Stimulated activated CD8-positive, alpha-beta memory T cell treated with anti-CD3 and anti-CD28 coated beads, Interleukin-2, amount 100 ng/mL, for 1 hour (primary cell): ENCODE results near the gene LTBP1.

Experiments
- DNase-seq, 2 donors: peaks; one replicate each; pipeline ENCODE4 v3.0.0-alpha.2; 2020; ENCODE audit warnings: low read depth in 2 of 2

The LTBP1 gene

DNA sequence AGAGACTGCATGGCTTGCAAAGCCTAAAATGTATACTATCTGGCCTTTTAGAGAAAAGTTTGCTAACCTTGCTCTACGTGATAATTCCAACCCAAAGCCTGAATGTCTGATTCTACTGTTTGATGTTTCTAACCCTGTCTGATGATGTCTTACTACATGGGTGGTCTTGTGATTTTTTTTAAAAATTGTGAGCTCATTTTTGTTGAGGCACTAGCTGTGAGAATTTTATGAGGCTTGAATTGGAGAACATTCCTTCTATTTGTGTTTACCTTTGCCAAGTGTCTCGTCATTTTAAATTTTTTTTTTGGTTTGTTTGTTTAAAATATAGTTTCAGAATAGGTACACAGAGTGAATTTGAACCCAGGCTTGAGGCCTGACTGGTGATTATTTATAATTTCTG, 15.2 kb upstream of the LTBP1 start:
- no peak for DNase-seq

DNA sequence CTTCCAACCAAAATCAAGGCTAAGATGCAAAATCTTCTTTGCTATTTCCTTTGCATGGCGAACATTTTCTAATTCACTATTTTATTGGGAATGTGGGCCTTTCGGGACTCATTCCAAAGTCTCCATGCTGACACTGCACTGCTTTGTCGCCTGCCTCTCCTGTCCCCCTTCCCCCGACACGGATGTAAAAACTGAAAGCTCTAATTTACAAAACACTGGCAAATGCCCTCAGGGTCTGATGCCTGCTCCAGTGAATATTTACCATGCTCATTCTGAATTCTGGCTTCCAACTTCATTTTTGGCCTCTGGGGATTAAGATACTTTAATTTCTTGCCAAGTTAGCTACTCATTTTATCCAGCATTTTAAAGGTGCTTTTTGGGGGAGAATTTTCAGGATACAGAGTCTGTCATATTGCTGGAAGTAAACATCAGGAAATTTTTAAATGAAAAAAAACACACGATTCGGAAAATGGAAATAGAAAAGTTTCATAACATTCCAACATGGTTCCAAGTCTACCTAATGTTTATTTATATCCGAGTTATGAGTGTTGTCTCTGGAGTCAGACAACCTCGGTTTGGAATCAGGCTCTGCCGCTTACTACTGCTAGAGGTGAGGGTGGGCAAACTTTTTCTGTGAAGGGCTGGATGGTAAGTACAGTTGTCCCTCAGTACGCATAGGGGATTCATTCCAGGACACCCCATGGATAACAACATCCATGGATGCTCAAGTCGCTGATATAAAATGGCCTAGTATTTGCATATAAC, 14.6 kb upstream of the LTBP1 start:
- DNase-seq, result no peak

DNA sequence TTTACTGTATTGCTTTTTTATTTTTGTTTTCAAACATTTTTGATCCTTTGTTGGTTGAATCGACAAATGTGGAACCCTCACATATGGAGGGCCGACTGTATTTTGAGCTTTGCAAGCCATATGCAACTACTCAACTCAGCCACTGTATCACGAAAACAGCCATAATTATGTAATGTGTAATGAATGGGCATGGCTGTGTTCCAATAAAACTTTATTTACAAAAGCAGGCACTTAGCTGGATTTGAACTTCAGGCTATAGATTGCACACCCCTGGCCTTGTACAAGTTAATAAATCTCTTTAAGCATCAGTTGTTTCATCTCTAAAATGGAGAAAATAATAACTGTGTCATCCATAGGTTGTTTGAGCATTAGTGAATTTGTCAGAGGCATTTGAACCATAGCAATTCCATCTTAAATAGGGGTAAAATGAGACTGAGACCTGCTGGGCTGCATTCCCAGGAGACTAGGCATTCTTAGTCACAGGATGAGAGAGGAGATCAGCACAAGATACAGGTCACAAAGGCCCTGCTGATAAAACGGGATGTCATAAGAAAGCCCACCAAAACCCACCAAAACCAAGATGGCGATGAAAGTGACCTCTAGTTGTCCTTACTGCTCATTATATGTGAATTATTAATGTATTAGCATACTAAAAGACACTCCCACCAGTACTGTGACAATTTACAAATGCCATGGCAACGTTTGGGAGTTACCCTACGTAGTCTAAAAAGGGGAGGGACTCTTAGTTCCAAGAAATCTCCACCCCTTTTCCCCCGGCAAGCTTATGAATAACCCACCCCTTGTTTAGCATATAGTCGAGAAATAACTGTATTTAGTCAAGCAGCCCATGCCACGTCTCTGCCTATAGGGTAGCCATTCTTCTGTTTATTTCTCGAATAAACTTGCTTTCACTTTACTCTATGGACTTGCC, 13.7 kb upstream of the LTBP1 start:
- DNase-seq, result no peak

DNA sequence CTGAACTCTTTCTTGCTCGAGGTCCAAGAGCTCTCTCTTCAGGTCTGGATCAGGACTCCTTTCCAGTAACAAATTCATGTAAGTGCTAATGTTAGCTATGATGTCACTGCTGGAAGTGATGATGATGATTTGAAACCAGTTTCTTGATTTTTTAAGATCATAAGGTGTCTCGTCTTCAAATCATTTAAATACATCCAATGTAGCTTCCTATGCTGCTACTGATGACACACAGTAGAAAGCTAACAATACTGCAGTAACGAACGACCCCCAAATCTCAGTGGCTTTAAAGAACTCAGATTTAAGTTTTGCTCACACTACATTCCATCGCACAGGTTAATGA, 13.0 kb upstream of the LTBP1 start:
- no peak for DNase-seq

DNA sequence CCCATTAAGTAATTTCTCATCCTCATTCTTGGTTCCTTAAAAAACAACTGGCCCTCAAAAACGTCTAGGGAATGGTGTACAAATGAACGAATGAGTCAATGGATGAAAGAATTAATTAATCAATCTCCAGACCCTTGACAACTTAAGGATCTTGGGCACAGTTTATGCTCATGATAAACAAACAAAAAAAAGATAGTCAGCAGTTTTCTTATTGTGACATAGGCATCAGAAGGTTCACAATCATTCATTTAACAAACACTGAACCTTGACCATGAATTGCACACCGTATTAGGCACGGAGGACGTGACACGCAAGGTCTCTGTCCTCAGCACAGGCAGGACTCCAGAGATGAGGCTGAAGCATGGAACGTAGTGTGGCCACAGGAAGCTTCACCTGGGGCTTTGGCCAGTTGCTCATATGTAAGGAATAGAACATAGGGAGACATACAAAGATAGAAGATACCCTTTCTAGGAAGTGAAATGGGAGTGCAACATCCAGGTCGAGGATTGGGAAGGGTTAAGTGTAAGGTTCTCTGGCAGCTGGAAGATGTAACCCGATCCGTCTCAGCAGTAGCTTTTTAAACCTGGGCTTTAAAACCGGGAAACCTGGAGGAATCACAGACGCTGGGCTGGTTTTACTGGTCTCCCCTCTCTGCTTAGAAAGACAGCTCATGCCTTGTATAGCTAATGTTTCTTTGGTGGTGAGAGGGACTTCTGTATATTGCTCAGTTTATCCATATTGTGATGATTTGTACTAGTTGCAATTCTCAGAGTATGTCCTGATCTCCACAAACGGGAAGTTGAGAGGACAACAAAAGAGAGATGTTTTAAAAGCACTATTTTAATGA, 8.9 kb upstream of the LTBP1 start:
- no peak for DNase-seq

DNA sequence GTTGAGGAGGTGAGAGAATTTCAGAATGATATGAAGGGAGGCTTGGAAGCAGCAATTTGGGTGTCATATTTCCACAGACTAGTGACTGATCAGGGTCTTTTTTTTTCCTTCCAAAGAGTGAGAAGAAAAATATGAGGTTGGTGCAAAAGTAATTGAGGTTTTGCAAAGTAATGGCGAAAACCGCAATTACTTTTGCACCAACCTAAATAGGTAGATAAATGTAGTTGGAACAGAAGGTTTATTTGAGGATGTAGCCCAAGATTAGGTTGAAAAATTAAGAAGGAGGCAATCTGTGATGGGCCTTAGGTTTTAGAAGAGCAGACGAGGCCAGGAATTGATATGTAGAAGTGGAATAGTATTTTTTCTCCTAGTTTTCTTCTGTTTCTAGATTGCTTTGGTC, 7.8 kb upstream of the LTBP1 start:
- no peak for DNase-seq

DNA sequence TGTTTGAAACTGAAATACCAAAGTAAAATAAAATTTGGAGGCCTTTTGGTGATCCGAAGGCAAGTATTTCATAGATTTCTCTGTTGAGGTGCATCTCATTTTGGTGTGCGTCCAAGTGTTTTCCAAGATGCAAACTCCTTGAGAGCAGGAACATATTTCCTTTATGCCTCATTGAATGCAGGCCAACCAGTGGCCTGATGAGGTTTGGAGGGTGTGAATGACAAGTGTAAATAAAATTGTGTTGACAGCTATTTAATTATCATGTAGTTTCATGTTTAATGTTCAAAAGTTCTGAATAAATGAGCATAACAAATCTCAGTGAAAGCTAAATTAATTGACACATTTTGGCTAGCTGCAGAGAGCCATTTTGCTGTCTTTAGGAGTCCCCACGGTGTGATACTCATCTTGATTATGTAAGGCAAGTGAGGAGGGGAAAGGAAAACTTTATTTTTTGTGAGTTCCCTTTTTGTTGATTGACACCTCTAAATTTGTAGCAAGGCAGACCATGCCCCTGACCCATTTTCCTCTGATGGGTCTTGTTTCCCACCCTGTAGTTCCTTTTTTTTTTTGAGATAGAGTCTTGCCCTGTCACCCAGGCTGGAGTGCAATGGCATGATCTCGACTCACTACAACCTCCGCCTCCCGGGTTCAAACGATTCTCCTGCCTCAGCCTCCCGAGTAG, 6.3 kb upstream of the LTBP1 start:
- DNase-seq, result no peak

DNA sequence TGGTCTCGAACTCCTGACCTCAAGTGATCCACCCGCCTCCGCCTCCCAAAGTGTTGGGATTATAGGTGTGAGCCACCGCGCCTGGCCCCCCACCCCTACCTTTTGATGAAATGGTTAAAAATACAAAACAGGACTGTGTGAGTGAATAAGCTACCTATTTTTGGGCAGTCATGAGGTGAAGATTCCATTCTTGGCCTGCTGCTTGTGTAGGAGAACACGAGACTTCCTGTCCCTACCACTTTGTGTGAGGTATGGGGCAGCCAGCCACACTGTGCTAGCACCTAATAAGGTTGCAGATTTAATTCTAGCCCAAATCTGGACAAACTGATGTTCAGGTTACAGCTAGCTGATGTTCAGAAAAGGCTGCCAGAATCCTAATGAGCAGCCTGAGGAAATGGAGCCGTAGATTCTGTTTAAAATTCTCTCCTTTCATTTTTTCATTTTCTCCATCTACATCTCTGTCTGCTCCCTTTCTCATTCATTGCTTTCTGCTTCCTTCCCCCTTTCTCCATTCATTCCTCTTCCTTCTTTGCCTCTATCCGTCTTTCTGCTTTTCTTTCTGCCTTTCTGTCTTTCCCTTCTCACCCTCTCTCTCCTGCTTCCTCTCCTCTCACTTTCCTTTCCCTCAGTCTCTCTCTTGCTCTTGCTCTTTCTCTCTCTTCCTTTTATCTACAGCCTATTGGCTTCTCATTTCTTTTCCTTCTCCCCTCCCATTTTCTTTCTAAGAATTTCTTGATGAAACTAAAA, 4.6 kb upstream of the LTBP1 start:
- no peak for DNase-seq

DNA sequence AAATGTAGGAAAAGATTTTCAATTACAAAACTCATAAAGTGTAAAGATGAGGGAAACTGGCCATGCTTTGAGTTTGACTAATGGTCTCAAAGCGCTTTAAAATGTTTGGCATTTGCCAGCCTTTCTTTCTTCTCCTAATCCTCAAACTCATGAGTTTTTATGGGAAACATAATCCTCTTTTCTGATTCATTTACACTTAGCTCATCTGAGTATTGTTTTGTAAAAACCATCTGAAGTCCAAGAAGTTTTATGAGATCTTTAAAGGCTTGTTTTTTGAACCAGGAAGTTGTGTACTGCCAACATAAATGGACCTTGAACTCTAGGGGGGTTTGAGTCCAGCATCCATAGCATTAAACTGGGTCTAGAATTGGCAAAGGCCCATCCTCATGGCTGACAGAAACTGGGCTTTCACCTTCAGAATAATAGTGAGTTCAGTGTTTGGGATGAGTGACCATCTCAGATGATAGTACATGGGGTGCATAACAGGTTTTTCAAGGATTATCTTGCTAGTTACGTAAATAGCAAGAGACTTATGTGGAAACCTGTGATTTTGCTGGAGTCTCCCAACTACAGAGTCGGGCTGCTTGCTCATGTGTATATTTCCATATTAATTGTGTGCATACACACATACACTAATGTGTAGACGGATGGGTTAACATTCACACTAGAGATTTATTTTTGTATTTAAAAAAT, 3.8 kb upstream of the LTBP1 start:
- DNase-seq, result no peak

DNA sequence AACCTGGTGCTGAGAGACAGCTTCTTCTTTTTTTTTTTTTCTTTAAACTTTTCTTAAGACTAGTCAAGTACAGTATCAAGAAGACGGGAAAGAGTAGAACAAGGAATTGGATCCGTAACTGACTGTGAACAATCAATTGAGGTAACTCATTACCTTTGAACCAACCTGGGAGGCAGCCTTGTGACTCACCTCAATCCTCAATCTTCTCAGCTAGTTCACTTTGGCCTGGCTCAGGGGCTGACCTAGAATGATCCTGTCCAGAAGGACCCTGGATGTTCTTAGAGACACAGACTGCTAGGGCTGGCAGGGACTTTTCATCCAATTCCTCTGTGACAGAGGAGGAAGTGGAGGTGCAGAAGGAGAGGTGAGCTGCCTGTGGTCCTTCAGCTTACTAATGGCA, 1.5 kb upstream of the LTBP1 start:
- DNase-seq, result no peak

DNA sequence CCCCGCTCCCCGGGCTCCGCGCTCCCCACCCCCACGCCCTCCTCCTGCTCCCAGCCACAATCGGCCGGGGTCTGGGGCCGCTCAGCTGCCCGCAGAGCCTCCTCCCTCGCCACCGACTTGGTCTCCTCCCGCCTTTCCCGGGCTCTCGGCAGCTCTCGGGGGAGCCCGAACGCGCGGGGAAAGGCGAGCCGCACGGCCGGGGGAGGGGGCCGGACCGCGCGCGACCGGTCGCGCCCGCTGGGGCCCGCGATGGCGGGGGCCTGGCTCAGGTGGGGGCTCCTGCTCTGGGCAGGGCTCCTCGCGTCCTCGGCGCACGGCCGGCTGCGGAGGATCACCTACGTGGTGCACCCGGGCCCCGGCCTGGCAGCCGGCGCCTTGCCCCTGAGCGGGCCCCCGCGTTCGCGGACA, 327 bp downstream of the LTBP1 start:
- DNase-seq, result no peak

DNA sequence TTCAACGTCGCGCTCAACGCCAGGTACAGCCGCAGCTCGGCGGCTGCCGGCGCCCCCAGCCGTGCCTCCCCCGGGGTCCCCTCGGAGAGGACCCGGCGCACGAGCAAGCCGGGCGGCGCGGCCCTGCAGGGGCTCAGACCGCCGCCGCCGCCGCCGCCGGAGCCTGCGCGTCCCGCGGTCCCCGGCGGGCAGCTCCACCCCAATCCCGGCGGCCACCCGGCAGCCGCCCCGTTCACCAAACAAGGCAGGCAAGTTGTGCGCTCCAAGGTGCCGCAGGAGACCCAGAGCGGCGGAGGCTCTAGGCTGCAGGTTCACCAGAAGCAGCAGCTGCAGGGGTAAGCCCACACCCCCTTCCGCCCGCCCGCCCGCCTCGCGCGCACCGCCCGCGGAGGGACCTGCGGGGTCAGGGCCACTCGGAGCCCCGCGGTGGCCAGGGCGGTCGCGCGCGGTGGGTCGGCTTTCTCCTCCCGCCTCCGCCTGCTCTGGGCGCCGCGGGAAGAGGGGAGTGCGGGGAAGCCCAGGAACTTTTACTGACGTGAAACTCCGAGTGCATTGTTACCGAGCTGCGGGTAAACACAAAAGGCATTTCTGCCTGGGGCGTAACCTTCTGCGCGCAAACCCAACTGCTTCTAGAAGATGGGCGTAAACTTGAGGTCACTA, 861 bp downstream of the LTBP1 start:
- DNase-seq, result no peak

DNA sequence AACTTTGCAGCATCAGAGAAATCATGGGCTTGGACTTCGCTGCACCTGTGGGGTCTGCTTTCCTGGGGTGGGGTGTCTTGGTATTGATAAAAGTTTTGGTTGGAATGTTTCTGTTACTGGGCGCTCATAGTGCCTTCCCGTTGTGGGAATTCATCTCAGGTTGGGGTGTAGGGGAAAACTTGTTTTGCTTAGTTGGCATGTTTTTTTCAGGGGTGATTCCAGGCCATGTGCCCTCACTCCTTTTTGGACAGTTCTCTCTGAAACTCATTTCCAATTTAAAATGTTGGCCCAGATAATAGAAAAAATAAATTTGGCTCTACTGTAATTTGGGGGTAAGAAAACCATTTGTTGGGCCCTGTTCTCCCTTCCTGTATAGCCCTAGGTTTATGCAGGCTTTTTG, 1.5 kb downstream of the LTBP1 start:
- DNase-seq, result no peak

DNA sequence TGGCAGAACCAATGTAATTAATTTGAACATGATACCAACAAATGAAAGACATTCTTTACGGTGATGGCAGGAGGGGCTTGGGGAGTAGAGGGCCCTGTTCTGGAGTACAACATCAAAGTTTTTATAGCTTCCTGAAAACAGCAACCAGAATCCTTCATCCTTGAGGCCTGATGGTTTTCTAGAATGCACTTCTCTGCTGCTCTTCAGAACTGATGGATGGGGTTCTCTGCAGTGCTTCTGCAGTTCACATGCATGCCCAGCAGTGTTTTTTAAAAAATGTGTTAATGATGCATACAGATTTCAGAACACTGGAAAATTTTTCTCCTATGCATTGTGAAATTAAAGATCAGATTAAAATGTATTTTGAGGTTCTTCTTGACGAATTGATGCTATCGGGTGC, 2.5 kb downstream of the LTBP1 start:
- no peak for DNase-seq

DNA sequence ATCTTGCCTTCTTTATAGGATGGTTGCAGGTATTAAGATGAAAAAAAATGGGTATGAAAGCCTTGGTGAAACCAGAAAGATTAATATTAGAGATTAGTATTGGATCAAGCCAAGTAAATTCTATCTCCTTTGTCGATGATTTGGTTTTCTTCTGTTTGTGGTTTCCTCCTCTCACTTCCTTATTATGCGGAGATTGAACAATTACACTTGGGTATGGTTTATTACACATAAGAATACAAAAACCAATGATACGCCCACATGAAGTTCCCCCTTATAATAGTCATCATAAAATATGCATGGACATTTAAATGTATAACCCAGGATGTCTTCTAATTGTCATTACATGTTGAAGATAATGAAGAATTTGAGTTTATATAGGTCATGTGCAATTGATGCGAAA, 4.9 kb downstream of the LTBP1 start:
- DNase-seq, result no peak

DNA sequence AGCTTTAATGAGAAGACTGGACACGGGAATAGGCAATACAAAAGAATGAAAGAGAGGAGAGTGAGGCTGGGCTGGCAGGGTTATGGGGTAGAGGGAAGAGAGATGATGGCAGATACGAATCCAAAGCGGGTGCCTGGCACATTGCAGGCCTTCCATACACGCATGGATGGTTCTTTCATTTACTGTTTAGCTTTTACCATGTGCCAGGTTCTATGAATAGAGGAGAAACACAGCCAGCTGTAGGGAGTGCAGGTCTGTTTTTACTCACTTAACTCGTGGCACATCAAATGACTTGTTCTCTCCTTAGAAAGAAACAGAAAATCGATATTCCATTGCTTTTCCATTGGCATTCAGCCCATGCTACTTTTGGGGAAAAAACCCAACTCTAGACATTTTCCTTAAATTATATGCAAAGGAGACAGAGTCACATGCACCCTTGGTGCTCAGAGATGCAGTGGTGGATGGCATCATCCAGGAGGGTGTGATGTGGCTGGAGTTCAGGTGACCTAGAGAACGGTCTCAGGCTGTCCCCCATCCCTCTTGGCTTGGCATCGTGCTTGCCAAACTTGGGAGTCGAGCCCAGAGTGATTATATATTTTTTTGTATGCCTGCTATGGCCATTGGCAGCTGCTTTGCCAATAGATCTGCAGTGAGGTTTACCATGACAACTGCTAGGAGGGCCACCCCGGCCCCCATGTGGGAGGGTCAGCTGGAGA, 6.2 kb downstream of the LTBP1 start:
- no peak for DNase-seq

DNA sequence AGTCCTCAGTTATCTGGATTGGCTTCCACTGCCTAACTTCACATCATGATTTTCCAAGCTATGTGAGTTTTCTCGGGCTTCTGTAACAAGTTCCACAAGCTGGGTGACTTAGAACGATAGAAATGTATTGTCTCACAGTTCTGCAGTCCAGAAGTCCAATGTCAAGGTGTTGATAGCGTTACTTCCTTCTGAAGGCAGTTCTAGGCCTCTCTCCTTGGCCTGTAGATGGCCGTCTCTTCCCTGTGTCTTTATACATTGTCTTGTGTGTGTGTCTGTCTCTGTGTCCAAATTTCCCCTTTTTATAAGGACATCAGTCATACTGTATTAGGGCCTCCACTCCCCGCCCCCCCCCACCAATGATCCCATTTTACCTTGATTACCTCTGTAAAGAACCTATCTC, 7.5 kb downstream of the LTBP1 start:
- DNase-seq, result no peak

DNA sequence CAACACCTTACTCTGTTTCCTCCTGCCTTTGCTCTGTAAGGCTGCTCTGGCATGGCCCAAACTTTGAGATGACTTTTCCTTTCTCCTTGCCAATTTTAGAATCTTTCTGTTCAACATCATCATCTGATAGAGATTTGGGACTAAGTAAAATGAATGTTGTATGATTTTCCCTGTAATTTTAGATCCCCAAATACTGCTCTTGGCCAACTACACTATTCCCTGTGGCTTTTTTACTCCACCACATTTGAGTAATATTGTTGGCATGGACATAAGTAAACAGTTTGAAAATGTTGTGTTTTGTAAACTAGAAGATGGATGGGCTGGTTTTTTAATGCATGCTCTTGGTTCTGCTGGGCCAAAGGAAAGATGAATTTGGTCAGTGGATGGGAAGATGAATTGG, 12.1 kb downstream of the LTBP1 start:
- DNase-seq, result no peak

DNA sequence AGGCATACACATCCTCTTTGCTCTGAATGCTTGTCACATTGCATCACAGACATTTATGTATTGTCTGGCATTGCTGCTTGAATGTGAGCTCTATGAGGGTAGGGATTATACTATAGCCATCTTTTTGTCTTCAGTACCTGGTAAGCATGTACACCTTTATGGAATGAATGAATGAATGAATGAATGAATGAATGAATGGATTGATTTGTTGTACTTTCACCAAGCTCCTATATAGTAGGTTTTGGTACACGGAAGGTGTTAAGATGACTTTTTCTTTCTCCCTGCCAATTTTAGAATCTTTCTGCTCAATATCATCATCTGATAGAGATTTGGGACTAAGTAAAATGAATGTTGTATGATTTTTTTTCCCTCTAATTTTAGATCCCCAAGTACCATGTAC, 13.5 kb downstream of the LTBP1 start:
- no peak for DNase-seq
